ENCODE data around the gene SPRY1.

The SPRY1 gene

DNA sequence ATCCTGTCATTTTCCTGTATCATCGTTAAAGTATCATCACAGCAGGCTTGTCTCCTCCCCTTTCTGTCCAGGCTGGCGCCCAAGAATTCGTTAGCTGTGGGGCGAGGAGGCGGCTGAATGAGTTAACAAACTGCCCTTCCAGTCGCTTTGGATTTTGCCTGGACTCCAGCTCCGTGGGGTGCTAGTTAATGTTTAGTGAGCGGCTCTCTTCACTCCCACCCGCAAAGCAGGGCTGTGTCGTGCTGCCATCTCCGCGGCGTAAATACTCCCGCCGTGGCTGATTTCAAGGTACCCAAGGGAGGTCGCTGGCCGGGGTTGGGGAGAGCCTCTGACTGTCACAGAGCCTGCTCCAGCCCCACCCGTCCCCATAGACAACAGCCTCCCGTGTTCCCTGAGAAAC is 44.9 kb upstream of the SPRY1 start:
- no peaks in the 10 kb centered on the region for H3K79me2 ChIP-seq (ENCODE audit: insufficient read depth, low read length)
- TF ChIP-seq, protein P1, sequence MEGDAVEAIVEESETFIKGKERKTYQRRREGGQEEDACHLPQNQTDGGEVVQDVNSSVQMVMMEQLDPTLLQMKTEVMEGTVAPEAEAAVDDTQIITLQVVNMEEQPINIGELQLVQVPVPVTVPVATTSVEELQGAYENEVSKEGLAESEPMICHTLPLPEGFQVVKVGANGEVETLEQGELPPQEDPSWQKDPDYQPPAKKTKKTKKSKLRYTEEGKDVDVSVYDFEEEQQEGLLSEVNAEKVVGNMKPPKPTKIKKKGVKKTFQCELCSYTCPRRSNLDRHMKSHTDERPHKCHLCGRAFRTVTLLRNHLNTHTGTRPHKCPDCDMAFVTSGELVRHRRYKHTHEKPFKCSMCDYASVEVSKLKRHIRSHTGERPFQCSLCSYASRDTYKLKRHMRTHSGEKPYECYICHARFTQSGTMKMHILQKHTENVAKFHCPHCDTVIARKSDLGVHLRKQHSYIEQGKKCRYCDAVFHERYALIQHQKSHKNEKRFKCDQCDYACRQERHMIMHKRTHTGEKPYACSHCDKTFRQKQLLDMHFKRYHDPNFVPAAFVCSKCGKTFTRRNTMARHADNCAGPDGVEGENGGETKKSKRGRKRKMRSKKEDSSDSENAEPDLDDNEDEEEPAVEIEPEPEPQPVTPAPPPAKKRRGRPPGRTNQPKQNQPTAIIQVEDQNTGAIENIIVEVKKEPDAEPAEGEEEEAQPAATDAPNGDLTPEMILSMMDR (IDR thresholded peaks at IDR 0.05; ENCODE audit: borderline replicate concordance, extremely low read depth, low read length, poor library complexity, severe bottlenecking): no peak
- TF ChIP-seq EZH2 (IDR thresholded peaks at IDR 0.05; ENCODE audit: borderline replicate concordance, low read depth, low read length, severe bottlenecking): no peak
- no peaks in the 10 kb centered on the region for H4K20me1 ChIP-seq (ENCODE audit: insufficient read depth, low read length)
- no peak overlapping the region for H3K27ac ChIP-seq (ENCODE audit: low read length)
- H3K4me2 ChIP-seq (ENCODE audit: insufficient read depth, low read length): no peak overlapping the region
- H3K4me1 ChIP-seq (ENCODE audit: insufficient read depth, low read length): no peaks in the 10 kb centered on the region
- H3K36me3 ChIP-seq (ENCODE audit: insufficient read depth, low read length): no peaks in the 10 kb centered on the region
- ATAC-seq (ENCODE audit: insufficient read depth, low read depth): no peak
- no peak for DNase-seq
- H3K4me3 ChIP-seq (ENCODE audit: low read depth in 1 of 2, low read length in 2 of 2): no peak overlapping the region
- no peaks in the 10 kb centered on the region for H3K27me3 ChIP-seq (ENCODE audit: insufficient read depth, low read length, poor library complexity)
- H3K9ac ChIP-seq (ENCODE audit: low read depth, low read length): no peak overlapping the region
- H3K9me3 ChIP-seq (ENCODE audit: insufficient read depth, low read length, severe bottlenecking): no peaks in the 10 kb centered on the region
- H2AFZ ChIP-seq (ENCODE audit: low read depth, low read length): no peak overlapping the region

DNA sequence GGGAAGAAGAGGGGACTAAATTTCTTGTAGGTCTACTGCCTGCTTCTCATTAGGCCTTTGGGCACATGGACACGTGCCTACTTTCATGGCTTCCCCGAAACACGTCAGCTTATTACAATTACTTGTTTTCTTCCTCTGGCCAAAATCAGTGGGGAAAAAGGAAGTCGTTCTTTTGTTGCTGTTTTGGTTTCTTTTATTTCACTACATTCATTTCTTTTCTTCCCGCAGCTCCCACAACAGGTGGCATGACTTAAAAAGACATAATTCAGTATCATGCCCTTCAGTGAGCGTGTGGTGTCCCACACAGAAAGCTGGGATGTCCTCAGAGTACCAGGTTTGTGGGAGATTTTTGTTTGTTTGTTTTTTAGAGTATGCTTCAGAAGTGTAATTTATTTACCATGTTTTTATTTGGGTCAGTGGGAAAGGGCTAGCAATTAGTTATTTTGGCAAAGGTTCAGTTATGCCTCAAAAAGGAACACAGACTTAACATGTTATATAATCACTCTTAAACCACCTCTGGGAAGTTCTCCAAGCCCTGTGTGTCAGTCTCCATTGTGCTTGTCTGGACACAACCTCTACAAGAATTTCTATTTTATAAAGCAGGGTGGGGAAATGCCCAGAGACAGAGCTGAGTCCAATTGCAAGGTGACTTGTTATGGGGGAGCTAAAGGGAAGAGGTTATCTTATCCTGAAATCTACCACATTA is 44.2 kb upstream of the SPRY1 start:
- Histone ChIP-seq H3K27ac (ENCODE audit: low read length) (no peak overlapping the region), H3K9ac (ENCODE audit: low read depth, low read length) (no peak overlapping the region), H3K79me2 (ENCODE audit: insufficient read depth, low read length) (no peaks in the 10 kb centered on the region), H3K4me2 (ENCODE audit: insufficient read depth, low read length) (no peak overlapping the region), H3K9me3 (ENCODE audit: insufficient read depth, low read length, severe bottlenecking) (no peaks in the 10 kb centered on the region), H3K4me3 (ENCODE audit: low read depth in 1 of 2, low read length in 2 of 2) (no peak overlapping the region), H3K36me3 (ENCODE audit: insufficient read depth, low read length) (no peaks in the 10 kb centered on the region), H2AFZ (ENCODE audit: low read depth, low read length) (peak overlapping the region; percentile 9; the same call in 1 of the 2 replicates), H3K27me3 (ENCODE audit: insufficient read depth, low read length, poor library complexity) (no peaks in the 10 kb centered on the region), H3K4me1 (ENCODE audit: insufficient read depth, low read length) (no peaks in the 10 kb centered on the region), H4K20me1 (ENCODE audit: insufficient read depth, low read length) (no peaks in the 10 kb centered on the region)
- peak; percentile 12 for DNase-seq
- TF ChIP-seq EZH2 (IDR thresholded peaks at IDR 0.05; ENCODE audit: borderline replicate concordance, low read depth, low read length, severe bottlenecking): no peak
- TF ChIP-seq, protein P1 (IDR thresholded peaks at IDR 0.05; ENCODE audit: borderline replicate concordance, extremely low read depth, low read length, poor library complexity, severe bottlenecking): no peak
- ATAC-seq (ENCODE audit: insufficient read depth, low read depth): peak; percentile 60

DNA sequence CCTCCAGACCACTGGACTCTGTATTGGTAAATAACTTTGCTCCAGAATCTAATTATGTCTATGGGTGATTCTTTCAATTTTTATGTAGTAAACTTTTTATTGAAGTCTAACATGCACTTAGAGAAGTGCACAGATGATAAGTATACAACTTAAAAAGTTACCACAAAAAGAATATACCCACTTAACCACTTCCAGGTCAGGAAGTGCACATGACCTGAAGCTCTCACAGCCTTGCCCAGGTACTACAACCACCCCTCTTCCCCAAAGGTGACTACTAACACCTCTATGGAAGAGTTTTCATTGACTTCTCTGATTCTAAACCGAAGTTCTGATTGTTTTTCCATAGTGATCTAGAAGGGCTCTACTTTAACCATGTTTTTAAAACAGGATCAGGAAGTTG is 43.6 kb upstream of the SPRY1 start:
- no peaks in the 10 kb centered on the region for H3K9me3 ChIP-seq (ENCODE audit: insufficient read depth, low read length, severe bottlenecking)

More for the DNA sequence above, 43.6 kb upstream of the SPRY1 start:
- no peak overlapping the region for H3K4me3 ChIP-seq (ENCODE audit: low read depth in 1 of 2, low read length in 2 of 2)
- no peaks in the 10 kb centered on the region for H4K20me1 ChIP-seq (ENCODE audit: insufficient read depth, low read length)
- 0 out of 3 replicates have a peak, but pooled peaks have one; percentile 22 for ATAC-seq (ENCODE audit: insufficient read depth, low read depth)
- H3K9ac ChIP-seq (ENCODE audit: low read depth, low read length): no peak overlapping the region
- no peak overlapping the region for H3K4me2 ChIP-seq (ENCODE audit: insufficient read depth, low read length)
- no peaks in the 10 kb centered on the region for H3K4me1 ChIP-seq (ENCODE audit: insufficient read depth, low read length)
- H3K27ac ChIP-seq (ENCODE audit: low read length): no peak overlapping the region
- no peak for DNase-seq
- H3K27me3 ChIP-seq (ENCODE audit: insufficient read depth, low read length, poor library complexity): no peaks in the 10 kb centered on the region
- no peaks in the 10 kb centered on the region for H3K36me3 ChIP-seq (ENCODE audit: insufficient read depth, low read length)
- H2AFZ ChIP-seq (ENCODE audit: low read depth, low read length): no peak overlapping the region
- TF ChIP-seq, protein P1 (IDR thresholded peaks at IDR 0.05; ENCODE audit: borderline replicate concordance, extremely low read depth, low read length, poor library complexity, severe bottlenecking): no peak
- TF ChIP-seq EZH2 (IDR thresholded peaks at IDR 0.05; ENCODE audit: borderline replicate concordance, low read depth, low read length, severe bottlenecking): no peak
- H3K79me2 ChIP-seq (ENCODE audit: insufficient read depth, low read length): no peaks in the 10 kb centered on the region

Measured in DND-41 (cell line).